Measurements from ENCODE around the gene POM121L2.
A peak's percentile ranks its signal among the peaks of the same experiment; 100 is the strongest.
"Not testable (repeated sequence)": the region's sequence is repeated elsewhere in the genome, so short reads cannot be mapped to it uniquely, and the experiment has no call there.

POM121L2 gene

DNA sequence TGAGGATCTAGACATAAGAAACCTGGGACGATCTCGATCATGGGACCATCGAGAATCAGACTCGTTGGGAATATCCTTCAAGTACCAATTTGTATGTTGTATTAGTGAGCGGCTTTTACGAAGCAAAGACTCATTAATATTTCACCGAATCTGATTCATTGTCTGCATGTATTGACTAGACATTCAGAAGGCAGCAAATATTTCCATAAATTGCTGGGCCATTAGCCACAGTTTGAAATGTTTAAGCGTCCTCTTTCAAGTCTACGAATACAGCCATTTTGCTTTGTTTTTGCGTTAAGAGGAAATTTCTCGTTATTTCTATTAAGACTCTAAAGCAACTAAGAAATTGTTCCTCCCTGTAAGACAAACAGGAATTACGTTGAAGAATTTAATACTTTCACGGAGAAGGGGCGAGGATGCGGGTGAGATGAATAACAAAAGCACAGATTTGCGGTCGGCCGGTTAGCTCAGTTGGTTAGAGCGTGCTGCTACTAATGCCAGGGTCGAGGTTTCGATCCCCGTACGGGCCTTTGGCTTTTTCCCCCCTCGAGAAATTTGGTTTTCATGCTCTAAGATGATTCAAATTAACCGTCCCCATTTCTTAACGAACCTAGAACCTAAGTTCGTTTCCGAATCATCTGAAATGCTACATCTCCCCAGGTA, 18.5 kb downstream of the POM121L2 start:
- no peak for DNase-seq

- DNase-seq = no peak
These were observed 21.2 kb downstream of the POM121L2 start for GRCh38 chr6:27290850-27291208.

- no peak for DNase-seq
These were observed 21.8 kb downstream of the POM121L2 start for GRCh38 chr6:27290065-27290849.

DNA sequence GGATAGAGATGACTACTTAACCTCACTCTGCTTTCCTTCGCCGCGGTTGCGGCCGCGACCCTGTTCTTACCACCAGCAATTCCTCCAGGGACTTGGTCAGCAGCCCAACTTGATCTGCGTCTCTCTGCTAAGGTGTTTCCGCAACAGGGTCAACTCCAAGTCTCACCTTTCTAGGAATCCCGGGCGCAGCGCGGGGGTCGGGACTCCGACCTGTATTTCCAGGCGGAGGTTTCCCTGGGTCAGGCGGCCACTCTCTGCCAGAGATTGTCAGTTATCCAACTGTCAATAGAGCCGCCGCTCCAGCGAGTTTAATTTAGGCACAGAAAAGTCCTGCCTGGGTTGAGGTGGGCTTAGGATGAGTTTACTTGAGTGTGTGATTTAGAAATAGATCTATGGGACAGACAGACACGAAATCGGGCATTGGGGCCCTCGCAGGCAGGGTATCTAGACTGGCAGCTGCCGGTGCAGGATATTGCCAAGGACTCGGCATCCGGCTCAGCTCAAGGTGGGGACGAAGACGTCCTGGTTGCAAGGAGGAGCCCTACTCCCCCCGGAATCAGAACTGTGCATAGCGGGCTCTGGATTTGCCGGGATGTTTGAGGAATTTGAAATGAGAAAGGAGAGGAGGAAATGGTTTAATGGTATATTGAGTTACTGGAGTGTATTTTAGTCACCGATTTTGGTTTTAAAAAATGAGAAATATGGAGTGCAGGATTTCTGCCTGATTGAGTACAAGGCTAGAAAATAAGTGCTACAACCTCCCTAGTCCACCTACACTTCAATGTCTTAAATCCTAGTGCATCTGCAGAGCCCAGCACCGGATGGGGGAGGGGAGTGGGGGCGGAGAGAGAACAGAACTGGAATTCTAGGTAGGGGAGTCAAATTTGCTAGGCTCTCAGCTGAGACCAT, 23.7 kb downstream of the POM121L2 start:
- DNase-seq = no peak

DNA sequence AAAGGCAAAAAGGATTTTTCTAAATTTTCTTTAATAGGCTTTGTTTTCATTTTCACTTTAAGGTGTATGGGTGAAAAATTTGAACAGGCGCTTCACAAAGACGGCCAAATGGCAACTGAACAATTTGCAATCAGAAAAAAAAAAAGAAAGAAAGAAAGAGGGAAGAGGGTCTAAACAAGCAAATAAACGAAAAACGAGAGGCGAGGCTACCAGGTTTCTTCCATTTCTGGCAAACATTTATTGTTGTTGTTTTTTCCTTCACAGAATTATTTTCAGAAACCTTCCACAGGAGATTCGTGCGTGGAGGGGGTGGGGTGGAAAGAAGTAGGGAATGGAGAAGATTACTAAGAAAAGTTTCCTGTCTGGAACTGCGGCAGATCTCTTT, 24.3 kb downstream of the POM121L2 start:
- DNase-seq = no peak

GRCh38 chr6:27286141-27286540, 25.9 kb downstream of the POM121L2 start:
- no peak for DNase-seq

DNA sequence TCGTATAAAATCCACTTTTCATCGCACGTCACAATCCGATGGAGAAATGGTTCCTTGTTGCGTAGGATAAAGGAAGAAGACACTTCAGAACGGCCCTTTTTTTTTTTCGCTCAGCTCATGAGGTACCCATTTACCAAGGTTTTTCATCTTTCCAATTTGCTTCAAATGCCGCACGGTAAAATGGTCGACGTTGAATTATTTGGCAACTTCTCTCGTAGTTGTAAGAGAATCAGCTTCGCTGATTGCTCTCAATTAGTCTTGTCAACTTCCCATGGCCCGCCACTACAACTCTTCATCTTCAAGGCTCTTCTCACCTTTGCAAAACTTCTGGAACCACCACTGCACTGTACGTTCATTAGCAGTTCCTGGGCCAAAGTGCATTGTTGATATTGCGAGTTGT, 28.8 kb downstream of the POM121L2 start:
- no peak for DNase-seq

DNA sequence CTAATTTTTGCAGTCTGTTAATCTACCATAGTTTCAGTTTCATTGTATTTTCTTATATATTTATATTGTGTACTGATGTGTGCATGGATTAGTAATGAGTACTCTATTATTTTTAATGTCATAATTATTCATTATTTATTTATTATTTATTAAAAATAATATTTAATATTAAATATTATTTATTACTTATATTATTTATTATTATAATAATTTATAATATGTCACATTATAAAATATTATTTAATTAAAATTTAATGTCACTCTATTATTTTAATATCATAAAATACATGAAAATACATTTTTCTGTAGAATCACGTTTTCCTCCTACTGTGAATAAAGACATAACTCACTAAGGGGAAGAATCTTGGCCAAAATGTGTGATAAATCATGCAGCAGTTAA, 30.5 kb downstream of the POM121L2 start:
- DNase-seq = no peak

DNA sequence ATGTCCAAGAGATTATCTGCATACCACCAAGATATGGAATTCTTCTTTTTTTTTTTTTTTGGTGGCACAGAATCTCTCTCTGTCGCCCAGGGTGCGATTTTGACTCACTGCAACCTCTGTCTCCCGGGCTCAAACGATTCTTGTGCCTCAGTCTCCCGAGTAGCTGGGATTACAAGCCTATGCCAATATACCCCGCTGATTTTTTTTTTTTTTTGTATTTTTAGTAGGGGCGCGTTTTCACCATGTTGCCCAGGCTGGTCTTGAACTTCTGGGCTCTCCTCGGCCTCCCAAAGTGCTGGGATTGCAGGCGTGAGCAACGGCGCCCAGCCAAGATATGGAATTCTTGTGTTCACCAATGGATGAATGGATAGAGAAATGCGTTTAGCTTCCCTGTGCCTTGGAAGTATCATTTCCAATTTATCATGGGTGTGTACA, 31.0 kb downstream of the POM121L2 start:
- DNase-seq = no peak

DNA sequence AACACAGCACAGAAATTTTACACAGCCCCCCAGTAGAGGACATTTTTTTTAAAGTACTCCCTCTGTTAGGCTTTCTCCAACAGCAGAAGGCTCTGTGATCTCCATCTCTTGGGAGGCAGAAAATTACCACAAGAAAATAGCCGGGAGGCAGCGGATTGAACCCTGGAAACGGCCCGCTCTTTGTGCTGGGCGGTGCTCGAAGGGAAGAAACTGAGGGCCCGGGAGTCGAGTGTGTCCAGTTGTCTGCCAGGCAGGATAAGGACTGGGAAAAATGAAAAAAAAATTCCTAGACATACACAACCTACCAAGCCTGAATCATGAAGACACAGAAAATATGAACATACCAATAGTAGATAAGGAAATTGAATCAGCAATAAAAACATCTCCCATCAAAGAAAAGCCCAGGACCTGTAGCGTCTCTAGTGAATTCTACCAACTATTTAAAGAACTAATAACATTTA, 31.5 kb downstream of the POM121L2 start:
- no peak for DNase-seq

GRCh38 chr6:27280064-27280539, 32.0 kb downstream of the POM121L2 start:
- peak; percentile 33 to 50 for DNase-seq

- DNase-seq = no peak
These were observed 32.5 kb downstream of the POM121L2 start for GRCh38 chr6:27279513-27280063.

- peak; percentile 31 to 49 for DNase-seq
These were observed 36.8 kb downstream of the POM121L2 start for GRCh38 chr6:27275025-27275956.

DNA sequence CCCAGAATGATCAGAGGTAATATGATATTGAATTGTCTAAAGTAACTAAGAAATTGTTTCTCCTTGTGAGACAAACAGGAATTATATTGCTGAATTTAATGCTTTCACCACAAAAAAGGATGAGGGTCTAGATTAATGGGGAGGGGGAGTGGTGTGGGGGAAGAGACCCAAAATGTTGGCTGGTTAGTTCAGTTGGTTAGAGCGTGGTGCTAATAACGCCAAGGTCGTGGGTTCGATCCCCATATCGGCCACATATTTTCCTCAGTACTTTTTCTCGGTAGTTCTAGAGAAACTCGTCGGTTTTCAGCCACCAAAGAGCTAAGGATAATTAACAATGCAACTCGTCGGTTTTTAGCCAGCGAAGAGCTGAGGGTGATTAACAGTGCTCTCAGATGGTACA, 38.3 kb downstream of the POM121L2 start:
- no peak for DNase-seq

GRCh38 chr6:27268803-27269202, 43.3 kb downstream of the POM121L2 start:
- DNase-seq = no peak

DNA sequence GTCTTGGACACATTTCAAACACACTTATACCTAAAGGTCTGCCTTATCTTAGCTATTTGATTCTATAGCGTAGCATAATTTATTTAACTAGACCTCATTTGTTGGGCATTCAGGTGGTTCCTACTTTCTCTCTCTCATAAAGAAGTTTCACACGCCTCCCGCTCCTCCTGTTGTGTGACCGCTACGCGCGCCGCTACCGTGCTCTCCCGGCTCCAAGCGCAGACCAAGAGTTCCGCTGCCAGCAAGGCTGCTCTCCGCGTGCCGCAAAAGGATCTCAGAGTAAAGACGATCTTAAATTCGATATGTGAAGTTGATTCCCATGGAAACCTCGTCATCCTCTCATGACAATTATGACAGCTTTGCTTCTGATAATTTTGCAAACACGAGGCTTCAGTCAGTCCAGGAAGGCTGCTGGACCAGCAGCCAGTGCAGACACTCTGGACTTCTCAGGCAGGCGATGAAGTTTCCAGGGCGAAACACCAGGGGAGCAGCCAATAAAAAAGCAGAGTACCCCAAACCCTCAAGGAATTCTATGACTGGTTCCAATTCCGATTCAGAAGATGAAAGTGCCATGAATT, 44.1 kb downstream of the POM121L2 start:
- no peak for DNase-seq

DNA sequence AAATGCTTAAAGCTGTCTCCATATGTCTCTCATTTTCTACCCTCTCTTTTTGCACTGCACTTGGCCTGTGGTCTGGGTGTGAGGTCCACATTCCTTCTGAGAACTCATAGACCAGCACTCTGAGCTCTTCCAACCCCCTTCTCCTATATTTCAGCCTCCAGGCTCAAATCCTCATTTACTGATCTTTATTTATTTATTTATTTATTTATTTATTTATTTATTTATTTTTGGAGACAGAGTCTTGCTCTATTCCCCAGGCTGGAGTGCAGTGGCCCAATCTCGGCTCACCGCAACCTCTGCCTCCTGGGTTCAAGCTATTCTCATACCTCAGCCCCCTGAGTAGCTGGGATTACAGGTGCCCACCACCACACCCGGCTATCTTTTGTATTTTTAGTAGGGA, 45.1 kb downstream of the POM121L2 start:
- not testable (repeated sequence) for DNase-seq

DNA sequence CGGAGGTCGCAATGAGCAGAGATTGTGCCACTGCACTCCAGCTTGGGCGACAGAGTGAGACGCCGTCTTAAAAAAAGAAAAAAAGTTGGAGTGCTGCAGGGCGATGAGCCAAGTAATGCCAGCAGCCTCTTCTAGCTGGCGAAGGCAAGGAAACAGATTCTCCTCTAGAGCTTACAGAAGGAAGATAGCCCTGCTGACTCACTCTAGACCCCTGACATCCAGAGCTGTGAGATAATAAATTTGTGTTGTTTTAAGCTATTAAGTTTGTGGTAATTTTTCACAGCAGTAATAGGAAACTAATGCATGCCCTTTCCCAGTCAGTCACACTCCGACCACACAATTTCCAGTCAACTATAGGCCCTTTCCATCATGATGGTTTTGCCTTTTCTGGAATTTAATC, 48.2 kb downstream of the POM121L2 start:
- no peak for DNase-seq

DNA sequence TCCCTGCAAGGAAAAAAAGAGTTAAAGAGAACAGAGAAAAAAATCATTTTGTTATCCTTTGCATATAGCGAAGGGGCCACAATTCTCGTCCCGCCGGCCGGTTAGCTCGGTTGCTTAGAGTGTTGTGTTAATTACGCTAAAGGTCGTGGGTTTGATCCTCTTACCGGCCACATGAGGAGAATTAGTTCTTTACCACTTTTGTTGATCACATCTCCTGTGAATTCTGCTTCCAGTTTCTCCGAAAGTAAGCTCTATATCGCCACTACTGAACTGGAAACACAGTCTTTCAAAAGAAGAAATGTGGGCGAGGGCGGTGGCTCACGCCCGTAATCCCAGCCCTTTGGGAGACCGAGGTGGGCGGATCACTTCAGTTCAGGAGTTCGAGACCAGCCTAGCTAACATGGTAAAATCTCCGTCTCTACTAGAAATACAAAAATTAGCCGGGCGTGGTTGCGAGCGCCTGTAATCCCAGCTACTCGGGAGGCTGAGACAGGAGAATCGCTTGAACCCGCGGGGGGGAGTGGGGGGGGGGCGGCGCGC, 51.2 kb downstream of the POM121L2 start:
- DNase-seq = no peak

- DNase-seq = no peak
These were observed 51.7 kb downstream of the POM121L2 start for GRCh38 chr6:27260369-27260768.
